ENCODE measurements around the gene MMP24OS. TPM values are rescaled to one million over a fixed set of nuclear protein-coding genes. Genes with fewer than 3 reads are reported as not detected.

The MMP24OS gene
- total RNA-seq, 1 donor from 2014 or later = 2.9 TPM

GRCh38 chr20:35238170-35238569 is 39.8 kb downstream of the MMP24OS start:
- H3K9ac ChIP-seq = no peak overlapping the region
- no peaks in the 10 kb centered on the region for H3K27me3 ChIP-seq
- H3K9me3 Mint-ChIP-seq = no peaks in the 10 kb centered on the region
- no peaks in the 10 kb centered on the region for H4K20me1 ChIP-seq (ENCODE audit: low read depth)
- H3K36me3 Mint-ChIP-seq = no peaks in the 10 kb centered on the region
- H3K4me1 Mint-ChIP-seq = peaks cover 3% of the 10 kb centered on the region
- no peak overlapping the region for H3K27ac ChIP-seq
- no peaks in the 10 kb centered on the region for H3K9me3 ChIP-seq (ENCODE audit: low read depth)
- peaks cover 4% of the 10 kb centered on the region for H3K27me3 Mint-ChIP-seq (ENCODE audit: insufficient read depth, low read depth)
- no peaks in the 10 kb centered on the region for H3K4me1 ChIP-seq
- TF ChIP-seq EZH2 (IDR thresholded peaks at IDR 0.05) (no peak), EZH2phosphoT487 (IDR thresholded peaks at IDR 0.05) (no peak)
- H2AFZ ChIP-seq (replicated peaks) = no peak overlapping the region
- no peaks in the 10 kb centered on the region for H3K36me3 ChIP-seq
- H3K4me3 Mint-ChIP-seq = no peak overlapping the region
- H3F3A ChIP-seq (ENCODE audit: low read depth) = no peaks in the 10 kb centered on the region
- H3K79me2 ChIP-seq (ENCODE audit: low read depth) = no peaks in the 10 kb centered on the region
- H3K4me3 ChIP-seq = no peak overlapping the region
- no peak overlapping the region for H3K27ac Mint-ChIP-seq
- no peak for DNase-seq (ENCODE audit: low spot score)
- H3K4me2 ChIP-seq = no peak overlapping the region

- no peak for DNase-seq (ENCODE audit: low spot score)
- H3K4me2 ChIP-seq = no peak overlapping the region
- no peak overlapping the region for H3K9ac ChIP-seq
- H3K4me1 Mint-ChIP-seq = peaks cover 3% of the 10 kb centered on the region
- no peaks in the 10 kb centered on the region for H3K9me3 ChIP-seq (ENCODE audit: low read depth)
- no peak overlapping the region for H3K27ac ChIP-seq
- H3K4me3 ChIP-seq = no peak overlapping the region
- H3K79me2 ChIP-seq (ENCODE audit: low read depth) = no peaks in the 10 kb centered on the region
- no peaks in the 10 kb centered on the region for H3F3A ChIP-seq (ENCODE audit: low read depth)
- no peak overlapping the region for H3K4me3 Mint-ChIP-seq
- no peak overlapping the region for H3K27ac Mint-ChIP-seq
- H4K20me1 ChIP-seq (ENCODE audit: low read depth) = no peaks in the 10 kb centered on the region
- H3K9me3 Mint-ChIP-seq = no peaks in the 10 kb centered on the region
- peaks cover 4% of the 10 kb centered on the region for H3K27me3 Mint-ChIP-seq (ENCODE audit: insufficient read depth, low read depth)
- H3K36me3 ChIP-seq = no peaks in the 10 kb centered on the region
- TF ChIP-seq EZH2phosphoT487 (IDR thresholded peaks at IDR 0.05) (no peak), EZH2 (IDR thresholded peaks at IDR 0.05) (no peak), CTCF (IDR thresholded peaks at IDR 0.05) (no peak)
- no peak overlapping the region for H2AFZ ChIP-seq (replicated peaks)
- H3K27me3 ChIP-seq = no peaks in the 10 kb centered on the region
- no peaks in the 10 kb centered on the region for H3K36me3 Mint-ChIP-seq
- no peaks in the 10 kb centered on the region for H3K4me1 ChIP-seq
These were observed 40.4 kb downstream of the MMP24OS start for GRCh38 chr20:35237486-35237885.

- TF ChIP-seq EZH2phosphoT487 (IDR thresholded peaks at IDR 0.05) = no peak
- no peak for TF ChIP-seq CTCF (IDR thresholded peaks at IDR 0.05)
- no peak for TF ChIP-seq EZH2 (IDR thresholded peaks at IDR 0.05)
- Mint-ChIP-seq H3K4me1 (no peaks in the 10 kb centered on the region), H3K36me3 (no peaks in the 10 kb centered on the region)
These were observed 42.0 kb downstream of the MMP24OS start for GRCh38 chr20:35235881-35236280.

GRCh38 chr20:35232575-35232974 is 45.3 kb downstream of the MMP24OS start:
- Mint-ChIP-seq H3K27me3 (ENCODE audit: insufficient read depth, low read depth) (peaks cover 6% of the 10 kb centered on the region), H3K4me3 (no peak overlapping the region), H3K27ac (no peak overlapping the region), H3K36me3 (no peaks in the 10 kb centered on the region), H3K4me1 (no peaks in the 10 kb centered on the region), H3K9me3 (no peaks in the 10 kb centered on the region)
- no peak overlapping the region for H3K4me2 ChIP-seq
- no peak overlapping the region for H3K4me3 ChIP-seq
- H3K9ac ChIP-seq = no peak overlapping the region
- H3K27ac ChIP-seq = no peak overlapping the region
- H4K20me1 ChIP-seq (ENCODE audit: low read depth) = peaks cover 3% of the 10 kb centered on the region
- H3K4me1 ChIP-seq = no peaks in the 10 kb centered on the region
- no peak overlapping the region for H2AFZ ChIP-seq (replicated peaks)
- no peak for DNase-seq (ENCODE audit: low spot score)
- H3F3A ChIP-seq (ENCODE audit: low read depth) = no peaks in the 10 kb centered on the region
- no peaks in the 10 kb centered on the region for H3K36me3 ChIP-seq
- H3K79me2 ChIP-seq (ENCODE audit: low read depth) = no peaks in the 10 kb centered on the region
- peaks cover 8% of the 10 kb centered on the region for H3K27me3 ChIP-seq
- TF ChIP-seq CTCF (IDR thresholded peaks at IDR 0.05) (no peak), EZH2phosphoT487 (IDR thresholded peaks at IDR 0.05) (no peak), EZH2 (IDR thresholded peaks at IDR 0.05) (no peak)
- H3K9me3 ChIP-seq (ENCODE audit: low read depth) = no peaks in the 10 kb centered on the region

More at GRCh38 chr20:35235881-35236280, 42.0 kb downstream of the MMP24OS start:
- no peaks in the 10 kb centered on the region for H3F3A ChIP-seq (ENCODE audit: low read depth)
- no peak overlapping the region for H3K9ac ChIP-seq
- H3K4me3 Mint-ChIP-seq = no peak overlapping the region
- no peaks in the 10 kb centered on the region for H3K36me3 ChIP-seq
- no peak overlapping the region for H3K4me2 ChIP-seq
- no peak overlapping the region for H3K4me3 ChIP-seq
- H2AFZ ChIP-seq (replicated peaks) = no peak overlapping the region
- H4K20me1 ChIP-seq (ENCODE audit: low read depth) = no peaks in the 10 kb centered on the region
- H3K4me1 ChIP-seq = no peaks in the 10 kb centered on the region
- H3K27me3 ChIP-seq = no peaks in the 10 kb centered on the region
- no peak overlapping the region for H3K27ac Mint-ChIP-seq
- H3K9me3 Mint-ChIP-seq = no peaks in the 10 kb centered on the region
- peaks cover 4% of the 10 kb centered on the region for H3K27me3 Mint-ChIP-seq (ENCODE audit: insufficient read depth, low read depth)
- no peak overlapping the region for H3K27ac ChIP-seq
- H3K9me3 ChIP-seq (ENCODE audit: low read depth) = no peaks in the 10 kb centered on the region
- no peaks in the 10 kb centered on the region for H3K79me2 ChIP-seq (ENCODE audit: low read depth)
- no peak for DNase-seq (ENCODE audit: low spot score)

Data from neural progenitor cell (in vitro differentiated cells).